Aorta (tissue), 5 donors: ENCODE data around the gene C1orf167. TPM values are rescaled to one million over a fixed set of nuclear protein-coding genes. Genes with fewer than 3 reads are reported as not detected.

Source experiments
- ATAC-seq: fragments of 200-7000 bp; cut with Tn5 transposase; one replicate; pipeline ENCODE4 v1.9.1; 2022; ENCODE audit warnings: moderate library complexity; ENCODE audit not compliant: low FRiP score
- DNase-seq, 2 donors: peaks; one replicate each; pipeline ENCODE4 v3.0.0-alpha.2; 2020
- H3K27ac ChIP-seq, 2 donors: one replicate each; pipeline ENCODE4 v1.5.1; 2013; ENCODE audit warnings: low read length in 2 of 2, mild to moderate bottlenecking in 2 of 2, moderate library complexity in 2 of 2, control low read depth in 1 of 2, inconsistent platforms in 1 of 2, low read depth in 1 of 2
- H3K27me3 ChIP-seq, 2 donors: one replicate each; pipeline ENCODE4 v1.6.1; 2013; ENCODE audit warnings: control low read depth in 1 of 2, low read length in 1 of 2, mild to moderate bottlenecking in 1 of 2, moderate library complexity in 1 of 2; ENCODE audit not compliant: insufficient read depth in 2 of 2, control insufficient read depth in 1 of 2
- H3K36me3 ChIP-seq, 2 donors: one replicate each; pipeline ENCODE4 v1.6.1; 2013; ENCODE audit warnings: control low read depth in 1 of 2, low read length in 1 of 2, mild to moderate bottlenecking in 1 of 2; ENCODE audit not compliant: insufficient read depth in 2 of 2, control insufficient read depth in 1 of 2
- H3K4me1 ChIP-seq, 2 donors: one replicate each; pipeline ENCODE4 v1.6.1; 2013; ENCODE audit warnings: low read length in 2 of 2, control low read depth in 1 of 2, mild to moderate bottlenecking in 1 of 2, moderate library complexity in 1 of 2; ENCODE audit not compliant: insufficient read depth in 2 of 2, control insufficient read depth in 1 of 2
- H3K4me3 ChIP-seq, 2 donors: one replicate each; pipeline ENCODE4 v1.5.1; 2013; ENCODE audit warnings: low read length in 2 of 2, control low read depth in 1 of 2, mild to moderate bottlenecking in 1 of 2
- H3K9me3 ChIP-seq: one replicate; pipeline ENCODE4 v1.6.1; 2013; ENCODE audit warnings: mild to moderate bottlenecking, low read length; ENCODE audit not compliant: control insufficient read depth
- WGBS, 2 donors: extraction: QIAGEN DNeasy Blood & Tissue Kit; methylation state at CpG; one replicate each; pipeline ENCODE4 v1.1.7; 2013; 5-methylcytosine and 5-hydroxymethylcytosine counted together
- intact Hi-C, 2 donors: fragments of 100-400 bp; cut with DNase I; formaldehyde crosslinking; loops; one replicate each; pipeline versions ENCODE4 v1.14.2 to v1.15.0; 2022
- polyA plus RNA-seq, 2 donors: library from polyadenylated mRNA; stranded (reverse); fragments of 200-250 nt; gene quantifications; one replicate each; pipeline ENCODE4 v1.2.3, GENCODE V29; 2013
- total RNA-seq, 2 donors: library from RNA; stranded (reverse); fragmentation: NEBNext Ultra II Directional; extraction: Animal tissue kit (Norgen Biotek cat#: 25700); gene quantifications; one replicate each; pipeline ENCODE4 v1.2.1, GENCODE V29; 2021
- donor health status: healthy with polysubstance abuse.
- donor health status: Bipolar disorder and iron deficiency.
- donor health status: DM: no; HTN: no; CAD: no.
- donor health status: DM: no; HTN: no; CAD: no.
- donor health status: DM: yes; HTN: yes; CAD: no.

Gene C1orf167
- total and polyA plus RNA-seq, 4 donors: 0.75 to 3.6 (median 1.8) TPM

DNA sequence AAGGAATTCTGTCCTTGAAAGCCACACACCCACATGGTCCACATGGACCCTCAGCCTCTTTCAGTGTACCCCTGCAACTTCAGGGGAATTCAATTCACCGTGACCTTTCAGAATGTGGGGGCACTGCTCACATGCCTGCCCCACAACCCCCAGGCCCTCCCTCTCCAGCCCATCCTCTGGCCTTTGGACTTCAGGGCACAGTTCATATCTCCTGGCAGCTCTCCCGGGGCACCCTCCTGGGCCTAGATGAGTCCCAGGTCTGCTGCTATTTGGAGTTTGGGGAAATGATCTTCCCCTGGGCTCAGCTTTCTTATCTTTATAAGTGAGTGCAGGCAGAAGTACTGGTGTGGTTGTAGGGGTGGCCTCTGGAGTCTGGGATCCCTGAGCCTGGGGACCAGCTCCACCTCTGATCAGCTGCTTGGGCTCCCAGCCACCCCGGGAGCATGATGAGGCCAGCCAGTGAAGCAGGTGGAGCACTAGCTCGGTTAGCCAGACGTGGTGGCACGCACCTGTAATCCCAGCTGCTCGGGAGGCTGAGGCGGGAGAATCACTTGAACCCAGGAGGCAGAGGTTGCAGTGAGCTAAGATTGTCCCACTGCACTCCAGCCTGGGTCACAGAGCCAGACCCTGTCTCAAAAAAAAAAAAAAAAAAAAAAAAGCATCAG is 15.8 kb downstream of the C1orf167 start:
- 90 to 91% methylated on average over 8 of the region's 8 CpGs for WGBS, 2 donors
- Histone ChIP-seq H3K27me3 (no peaks in the 10 kb centered on the region), H3K9me3 (no peaks in the 10 kb centered on the region), H3K4me1 (no peaks in the 10 kb centered on the region), H3K27ac (no peak overlapping the region), H3K4me3 (no peak overlapping the region), H3K36me3 (no peaks in the 10 kb centered on the region)
- ATAC-seq: no peak
- DNase-seq: no peak
- intact Hi-C loops: no loop called here

DNA sequence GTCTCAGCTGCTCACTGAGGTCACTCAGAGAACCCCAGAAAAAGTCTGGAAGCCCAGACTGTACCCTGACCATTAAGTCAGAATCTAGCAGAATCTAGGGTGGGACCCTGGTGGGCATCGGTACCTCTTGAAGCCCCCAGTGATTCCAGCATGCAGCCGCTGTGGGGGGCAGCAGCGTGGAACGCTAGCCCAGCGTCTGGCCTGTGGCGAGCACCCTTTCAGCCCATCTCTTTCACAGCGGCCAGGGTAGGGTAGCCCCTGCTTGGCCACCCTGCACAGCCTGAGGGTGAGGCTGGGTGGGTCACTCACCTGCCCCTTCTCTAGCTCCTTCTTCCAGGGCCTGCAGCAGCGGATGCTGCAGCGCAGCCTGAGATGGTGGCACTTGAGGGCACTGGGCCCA is 16.3 kb downstream of the C1orf167 start:
- H3K4me3 ChIP-seq: no peak overlapping the region
- 95 to 96% methylated on average over 9 of the region's 9 CpGs for WGBS, 2 donors
- no peaks in the 10 kb centered on the region for H3K4me1 ChIP-seq
- no peak for ATAC-seq
- no peaks in the 10 kb centered on the region for H3K36me3 ChIP-seq
- no peak for DNase-seq
- no peaks in the 10 kb centered on the region for H3K9me3 ChIP-seq
- H3K27me3 ChIP-seq: no peaks in the 10 kb centered on the region
- intact Hi-C loops: no loop called here
- no peak overlapping the region for H3K27ac ChIP-seq

DNA sequence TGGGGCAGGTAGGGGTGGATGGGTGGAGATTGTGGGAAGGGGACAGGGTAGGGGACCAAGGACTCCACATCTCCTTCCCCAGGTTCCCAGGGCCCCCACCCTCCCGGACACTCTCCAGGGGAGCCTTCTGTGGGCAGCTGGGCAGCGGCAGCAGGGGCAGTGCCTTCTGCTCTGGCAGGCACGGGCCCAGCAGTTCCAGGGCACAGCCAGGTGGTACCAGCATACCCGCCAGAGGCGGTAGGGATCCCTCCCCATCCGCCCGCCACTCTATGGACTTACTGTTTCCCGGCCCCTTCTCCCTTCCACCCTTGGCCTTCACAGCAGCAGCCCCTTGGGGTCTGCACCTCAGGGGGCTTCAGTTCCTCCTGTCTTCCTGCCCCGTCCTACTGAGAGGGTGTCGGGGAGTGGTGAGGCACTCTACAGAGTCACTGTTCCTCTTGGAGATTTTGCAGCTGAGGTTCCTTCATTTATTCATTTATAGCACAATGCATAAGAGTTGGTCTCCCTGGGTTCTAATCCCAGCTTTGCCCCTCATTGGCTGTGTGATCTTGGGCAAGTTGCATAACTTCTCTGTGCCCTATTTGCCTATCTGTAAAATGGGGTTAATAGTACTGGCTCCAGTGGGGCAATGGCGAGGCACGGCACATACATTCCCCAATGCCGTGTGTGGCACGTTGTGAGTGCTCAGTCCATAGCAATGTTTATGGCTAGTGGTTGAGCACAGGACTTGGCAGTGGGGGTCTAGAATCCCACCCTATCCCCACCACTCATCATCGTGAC is 17.0 kb downstream of the C1orf167 start:
- ATAC-seq: no peak
- Histone ChIP-seq H3K27ac (no peak overlapping the region), H3K27me3 (no peaks in the 10 kb centered on the region), H3K36me3 (no peaks in the 10 kb centered on the region), H3K4me1 (no peaks in the 10 kb centered on the region), H3K4me3 (no peak overlapping the region), H3K9me3 (no peaks in the 10 kb centered on the region)
- intact Hi-C loops: no loop called here
- 89 to 90% methylated on average over 12 to 15 of the region's 15 CpGs for WGBS, 2 donors
- no peak for DNase-seq

DNA sequence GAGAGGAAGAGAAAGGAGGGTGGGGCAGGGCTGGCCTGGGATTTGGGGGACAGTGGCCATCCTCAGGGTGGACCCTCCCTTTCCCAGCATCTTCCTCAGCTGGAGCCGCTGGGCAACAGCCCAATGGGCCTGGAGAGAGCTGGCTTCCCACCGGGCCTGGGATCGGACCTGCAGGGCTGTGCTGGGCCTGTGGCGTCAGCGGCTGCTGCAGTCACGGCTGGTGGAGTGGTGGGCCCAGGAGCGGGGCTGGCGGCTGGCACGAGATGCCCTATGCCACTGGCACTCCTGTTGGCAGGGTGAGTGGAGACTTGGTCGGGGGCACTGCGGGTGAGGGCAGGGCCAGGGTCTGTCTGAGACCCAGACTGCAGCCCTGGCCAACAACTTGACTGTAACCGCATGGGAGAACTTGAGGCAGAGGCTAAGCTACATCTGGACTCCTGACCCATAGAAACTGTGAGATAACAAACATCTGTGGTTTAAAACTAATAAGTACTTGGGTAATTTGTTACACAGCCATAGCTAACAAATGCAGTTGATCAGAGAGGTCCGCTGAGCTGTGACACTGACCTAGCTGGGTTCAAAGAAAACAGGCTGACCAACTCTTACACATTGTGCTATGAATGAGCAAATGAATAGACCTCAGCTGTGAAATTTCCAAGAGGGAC is 17.9 kb downstream of the C1orf167 start:
- WGBS, 2 donors: 86% methylated on average over 13 of the region's 13 CpGs
- H3K36me3 ChIP-seq: no peaks in the 10 kb centered on the region
- intact Hi-C loops: no loop called here
- DNase-seq (peak in 1 of 2 donors; percentile 68), ATAC-seq (no peak)
- no peak overlapping the region for H3K4me3 ChIP-seq
- H3K4me1 ChIP-seq: no peaks in the 10 kb centered on the region
- no peak overlapping the region for H3K27ac ChIP-seq
- no peaks in the 10 kb centered on the region for H3K9me3 ChIP-seq
- H3K27me3 ChIP-seq: no peaks in the 10 kb centered on the region

DNA sequence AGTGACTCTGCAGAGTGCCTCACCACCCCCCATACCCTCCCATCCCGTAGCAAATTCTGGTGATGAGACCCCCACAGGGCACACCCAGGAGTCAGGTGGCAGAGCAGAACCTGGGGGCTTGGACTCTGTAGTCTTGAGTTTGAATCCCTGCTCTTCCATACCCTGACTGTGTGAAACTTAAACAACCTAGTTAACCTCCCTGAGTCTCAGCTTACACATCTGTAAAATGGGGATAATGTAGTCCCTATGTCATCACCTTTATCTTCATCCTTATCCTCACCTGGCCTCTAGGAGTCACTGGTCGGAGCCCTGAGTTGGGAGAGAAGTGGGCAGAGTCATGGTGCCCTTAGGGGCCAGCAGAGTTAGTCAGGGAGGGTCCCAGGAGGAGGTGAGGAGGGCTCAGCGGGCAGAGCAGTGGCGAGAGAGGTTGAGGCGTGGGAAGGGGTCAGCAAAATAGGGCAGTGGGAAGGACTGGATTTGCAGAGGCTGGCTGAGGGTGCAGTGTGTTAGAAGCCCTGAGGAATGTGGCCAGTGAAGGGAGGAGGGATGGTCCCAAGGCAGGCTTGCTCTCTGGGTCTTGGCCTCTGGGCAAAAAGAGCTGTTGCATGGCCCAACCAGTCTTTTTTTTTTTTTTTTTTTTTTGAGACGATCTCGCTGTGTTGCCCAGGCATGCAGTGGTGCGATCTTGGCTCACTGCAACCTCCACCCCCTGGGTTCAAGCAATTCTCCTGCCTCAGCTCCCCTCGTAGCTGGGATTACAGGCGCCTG is 18.6 kb downstream of the C1orf167 start:
- ATAC-seq (no peak), DNase-seq (no peak)
- Histone ChIP-seq H3K27ac (no peak overlapping the region), H3K4me1 (no peaks in the 10 kb centered on the region), H3K27me3 (no peaks in the 10 kb centered on the region), H3K4me3 (no peak overlapping the region), H3K36me3 (no peaks in the 10 kb centered on the region), H3K9me3 (no peaks in the 10 kb centered on the region)
- intact Hi-C loops: no loop called here
- 76 to 79% methylated on average over 9 to 10 of the region's 10 CpGs for WGBS, 2 donors

DNA sequence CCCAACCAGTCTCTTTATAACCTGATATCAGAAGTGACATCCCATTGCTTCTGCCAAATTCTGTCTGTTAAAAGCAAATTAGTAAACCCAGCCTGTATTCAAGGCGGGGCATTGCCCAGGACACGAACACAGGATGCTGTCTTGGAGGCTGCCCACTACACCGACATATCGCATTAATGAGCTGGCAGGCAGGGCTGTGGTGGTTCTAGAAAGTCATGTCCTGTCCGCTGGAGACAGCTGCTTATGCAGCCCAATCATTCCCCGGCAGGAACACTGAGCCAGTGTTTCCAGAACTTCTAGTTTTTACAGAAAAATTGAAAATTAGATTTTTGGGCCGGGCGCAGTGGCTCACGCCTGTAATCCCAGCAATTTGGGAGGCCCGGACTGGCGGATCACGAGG is 19.3 kb downstream of the C1orf167 start:
- intact Hi-C loops: no loop called here
- WGBS, 2 donors: 89 to 91% methylated on average over 12 of the region's 12 CpGs
- no peak overlapping the region for H3K27ac ChIP-seq
- ATAC-seq (no peak), DNase-seq (no peak)
- no peaks in the 10 kb centered on the region for H3K27me3 ChIP-seq
- H3K9me3 ChIP-seq: no peaks in the 10 kb centered on the region
- H3K4me1 ChIP-seq: no peaks in the 10 kb centered on the region
- H3K4me3 ChIP-seq: no peak overlapping the region
- no peaks in the 10 kb centered on the region for H3K36me3 ChIP-seq

DNA sequence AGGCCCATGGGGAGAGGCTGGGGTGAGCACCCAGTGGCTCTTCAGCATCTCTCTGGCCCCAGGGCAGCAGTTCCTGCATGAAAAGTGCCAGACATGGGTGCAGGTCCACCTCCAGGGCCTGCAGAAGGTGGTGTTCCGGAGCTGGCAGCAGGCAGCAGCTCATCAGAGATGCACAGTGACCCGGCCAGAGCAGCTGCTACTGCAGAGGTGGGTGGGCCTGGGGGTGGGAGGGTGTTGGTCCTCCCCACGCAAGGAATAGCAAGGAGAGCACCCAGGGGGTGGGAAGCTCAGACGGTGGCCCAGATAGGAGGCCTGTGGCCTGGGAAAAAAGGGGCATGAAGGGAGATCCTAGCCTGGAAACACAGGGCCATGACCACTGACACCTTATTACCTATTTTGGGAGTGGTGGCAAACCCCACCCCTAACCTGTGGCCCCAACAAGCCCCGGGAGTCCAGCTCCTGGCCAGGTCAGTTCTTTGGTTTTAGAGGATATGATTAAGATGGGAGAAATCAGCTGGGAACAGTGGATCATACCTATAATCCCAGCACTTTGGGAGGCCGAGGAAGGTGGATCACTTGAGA is 20.2 kb downstream of the C1orf167 start:
- no peaks in the 10 kb centered on the region for H3K36me3 ChIP-seq
- intact Hi-C loops: no loop called here
- no peaks in the 10 kb centered on the region for H3K9me3 ChIP-seq
- no peaks in the 10 kb centered on the region for H3K27me3 ChIP-seq
- peak; percentile 30 to 64 for DNase-seq
- whole genome bisulfite sequencing, 2 donors: 82 to 86% methylated on average over 6 of the region's 6 CpGs
- no peak overlapping the region for H3K4me3 ChIP-seq
- no peak overlapping the region for H3K27ac ChIP-seq
- H3K4me1 ChIP-seq: no peaks in the 10 kb centered on the region
- ATAC-seq: no peak

DNA sequence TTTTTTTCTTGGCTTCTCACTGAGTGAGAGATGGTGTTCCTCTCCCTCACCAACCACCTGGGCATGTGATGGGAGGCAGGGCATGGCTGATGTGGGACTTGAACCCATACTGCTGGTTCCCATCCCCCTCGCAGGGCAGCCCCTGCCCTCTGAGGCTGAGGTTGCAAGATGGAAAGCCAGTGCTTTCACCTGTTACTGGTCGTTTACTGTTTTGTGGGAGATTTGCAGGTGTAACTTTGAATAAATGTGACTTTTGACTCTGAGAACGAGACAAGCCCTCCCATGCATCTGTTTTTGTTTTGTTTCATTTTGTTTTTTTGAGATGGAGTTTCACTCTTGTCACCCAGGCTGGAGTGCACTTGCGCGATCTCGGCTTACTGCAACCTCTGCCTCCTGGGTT is 21.6 kb downstream of the C1orf167 start:
- Histone ChIP-seq H3K36me3 (no peaks in the 10 kb centered on the region), H3K27ac (no peak overlapping the region), H3K4me1 (no peaks in the 10 kb centered on the region), H3K9me3 (no peaks in the 10 kb centered on the region), H3K27me3 (no peaks in the 10 kb centered on the region), H3K4me3 (no peak overlapping the region)
- WGBS, 2 donors: 93 to 96% methylated on average over 6 of the region's 6 CpGs
- intact Hi-C loops: no loop called here
- DNase-seq (peak in 1 of 2 donors; percentile 36), ATAC-seq (no peak)
